ENCODE data around the gene TIGD3. TPM values are rescaled to one million over a fixed set of nuclear protein-coding genes. Genes with fewer than 3 reads are reported as not detected.

Gene TIGD3, protein sequence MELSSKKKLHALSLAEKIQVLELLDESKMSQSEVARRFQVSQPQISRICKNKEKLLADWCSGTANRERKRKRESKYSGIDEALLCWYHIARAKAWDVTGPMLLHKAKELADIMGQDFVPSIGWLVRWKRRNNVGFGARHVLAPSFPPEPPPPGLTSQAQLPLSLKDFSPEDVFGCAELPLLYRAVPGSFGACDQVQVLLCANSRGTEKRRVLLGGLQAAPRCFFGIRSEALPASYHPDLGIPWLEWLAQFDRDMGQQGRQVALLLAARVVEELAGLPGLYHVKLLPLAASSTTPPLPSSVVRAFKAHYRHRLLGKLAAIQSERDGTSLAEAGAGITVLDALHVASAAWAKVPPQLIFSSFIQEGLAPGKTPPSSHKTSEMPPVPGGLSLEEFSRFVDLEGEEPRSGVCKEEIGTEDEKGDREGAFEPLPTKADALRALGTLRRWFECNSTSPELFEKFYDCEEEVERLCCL
- 1 to 10 TPM in 1 of 4 donors, under 1 TPM in 3; 0.36 to 2.0 (median 0.50) TPM for total RNA-seq

DNA sequence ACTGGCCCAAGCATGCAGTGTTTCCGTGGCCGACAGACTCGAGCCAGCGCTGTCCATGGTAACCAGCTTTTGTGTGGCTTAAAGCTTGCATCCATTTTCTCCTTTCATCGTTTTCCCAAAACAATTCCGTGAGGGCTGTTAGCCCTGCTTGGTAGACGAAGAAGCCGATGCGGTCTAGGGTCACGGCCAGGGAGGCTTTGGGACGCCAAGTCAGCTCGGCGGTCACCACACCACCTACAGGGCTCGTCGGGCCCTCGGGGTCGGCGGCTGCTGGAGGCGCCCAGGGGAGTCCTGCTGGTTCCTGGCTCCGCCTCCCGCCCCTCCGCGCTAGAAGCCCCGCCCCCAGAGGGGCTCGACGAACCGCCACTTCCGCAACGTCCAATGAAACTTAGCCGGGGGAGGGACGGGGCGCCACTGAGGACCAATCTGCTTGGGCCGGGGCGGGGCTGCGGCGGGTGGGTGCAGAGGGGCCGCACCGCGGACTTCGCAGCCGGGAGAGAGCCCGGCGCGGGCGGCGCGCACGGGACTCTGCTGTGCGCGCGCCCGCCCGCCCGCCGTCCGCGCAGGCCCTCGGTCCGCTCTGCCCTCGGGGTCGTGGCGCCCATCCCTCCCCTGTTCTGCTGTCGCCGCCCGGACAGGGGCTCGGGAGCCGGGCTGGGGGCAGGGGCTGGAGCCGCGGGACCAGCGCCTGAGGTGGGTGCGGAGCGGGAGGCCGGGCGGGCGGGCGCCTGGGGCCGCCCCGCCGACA, at the start of gene TIGD3:
TIGD3 (plus strand) TSS at position 487 of the 748 bp plus-strand sequence. CDS start 1,058 bp downstream, outside the sequence.
- TF ChIP-seq CTCF (IDR thresholded peaks at IDR 0.05), result no peak
- ATAC-seq (ENCODE audit: low FRiP score), result peak; percentile 92
- DNase-seq (ENCODE audit: low spot score), result peak; percentile 86

- DNase-seq (ENCODE audit: low spot score) (no peak), ATAC-seq (ENCODE audit: low FRiP score) (no peak)
- no peak for TF ChIP-seq CTCF (IDR thresholded peaks at IDR 0.05)
Observed at GRCh38 chr11:65305501-65306268, 48.9 kb upstream of the TIGD3 start.

- ATAC-seq (ENCODE audit: low FRiP score) (no peak), DNase-seq (ENCODE audit: low spot score) (no peak)
- TF ChIP-seq CTCF (IDR thresholded peaks at IDR 0.05), result no peak
Observed at GRCh38 chr11:65307298-65308229, 47.0 kb upstream of the TIGD3 start.

DNA sequence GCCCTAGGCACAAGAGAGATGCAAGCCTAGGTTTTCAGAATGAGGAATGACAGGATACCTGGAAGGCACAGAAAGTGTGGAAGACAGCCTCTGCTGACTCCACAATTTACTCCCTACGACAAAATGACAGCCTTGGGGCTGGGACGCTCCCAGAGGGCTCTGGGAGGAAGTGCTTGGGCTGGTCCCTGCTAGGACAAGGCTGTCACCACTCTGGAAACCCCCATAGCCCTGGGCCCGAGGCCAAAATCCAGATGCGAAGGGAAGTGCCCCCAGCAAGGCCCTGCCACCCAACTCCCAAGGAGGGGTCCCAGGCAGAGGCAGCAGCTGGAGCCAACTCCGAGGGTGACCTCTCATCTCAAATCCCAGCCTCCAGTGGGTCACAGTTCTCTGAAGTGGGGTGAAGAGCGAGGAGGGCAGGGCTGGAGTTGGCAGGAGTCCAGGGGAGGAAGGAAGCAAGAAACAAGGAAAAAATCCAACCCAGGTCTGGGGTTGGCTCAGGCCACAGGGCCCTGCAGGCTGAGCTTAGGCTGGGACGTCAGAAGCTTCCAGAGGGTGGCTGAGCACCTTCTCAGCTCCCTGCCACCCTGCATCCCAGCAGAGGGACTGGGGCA, 46.2 kb upstream of the TIGD3 start:
- TF ChIP-seq CTCF (IDR thresholded peaks at IDR 0.05), result no peak
- DNase-seq (ENCODE audit: low spot score) (no peak), ATAC-seq (ENCODE audit: low FRiP score) (peak; percentile 13)

DNA sequence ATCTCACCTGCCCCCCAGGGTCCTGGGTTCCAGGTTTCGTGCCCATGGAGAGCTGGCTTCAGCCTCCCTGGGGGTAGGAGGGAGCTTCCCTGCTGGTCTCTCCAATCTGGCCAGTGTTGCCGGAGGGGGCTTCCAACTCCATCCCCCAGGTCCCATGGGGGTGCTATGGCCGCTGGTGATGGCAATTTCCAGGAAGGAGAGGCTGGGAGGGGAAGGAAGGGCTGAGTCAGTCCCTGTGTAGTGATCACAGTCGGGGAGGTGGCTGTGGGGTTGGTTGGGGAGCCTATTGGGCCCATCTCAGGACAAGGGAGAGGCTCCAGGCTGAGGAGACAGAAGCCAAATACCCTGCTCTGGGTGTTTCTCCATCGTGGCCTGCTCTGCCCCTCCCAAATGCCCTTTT, 45.5 kb upstream of the TIGD3 start:
- DNase-seq (ENCODE audit: low spot score), result no peak
- TF ChIP-seq CTCF (IDR thresholded peaks at IDR 0.05), result no peak
- ATAC-seq (ENCODE audit: low FRiP score), result peak; percentile 16

Data from omental fat pad (tissue), 4 donors.